ENCODE results near the gene TMEM266. TPM values are rescaled to one million over a fixed set of nuclear protein-coding genes. Genes with fewer than 3 reads are reported as not detected.

Gene TMEM266
- total and polyA plus RNA-seq, 5 donors from 2014 or later: 0.08 to 0.25 (median 0.21) TPM

GRCh38 chr15:76222159-76222558 is 162.4 kb downstream of the TMEM266 start:
- Histone ChIP-seq H3K4me1 (ENCODE audit: control insufficient read depth, insufficient read depth, low read length, poor library complexity, severe bottlenecking) (no peaks in the 10 kb centered on the region), H3K4me3 (ENCODE audit: low read depth, low read length) (no peak overlapping the region), H3K27ac (ENCODE audit: insufficient read depth, low read length, poor library complexity, severe bottlenecking) (no peak overlapping the region), H3K36me3 (ENCODE audit: control insufficient read depth, insufficient read depth, low read length) (peaks cover 34% of the 10 kb centered on the region), H3K27me3 (ENCODE audit: control insufficient read depth, insufficient read depth, low read length) (no peaks in the 10 kb centered on the region), H3K9me3 (ENCODE audit: control insufficient read depth in 2 of 2, low read length in 2 of 2) (no peaks in the 10 kb centered on the region)
- Mint-ChIP-seq H3K27me3 (no peaks in the 10 kb centered on the region), H3K36me3 (peaks cover 36% of the 10 kb centered on the region), H3K4me1 (peaks cover 0 to 4% (median 3%) of the 10 kb centered on the region in 4 donors), H3K4me3 (no peak overlapping the region), H3K9me3 (peaks cover 0 to 1% (median 0%) of the 10 kb centered on the region in 7 donors), H3K27ac (no peak overlapping the region)
- ATAC-seq (ENCODE audit: low read depth in 2 of 2) (no peak), DNase-seq (no peak)

- no peaks in the 10 kb centered on the region for H3K27me3 ChIP-seq (ENCODE audit: control insufficient read depth, insufficient read depth, low read length)
- H3K36me3 Mint-ChIP-seq: peaks cover 33% of the 10 kb centered on the region
Observed at GRCh38 chr15:76223521-76223920, 163.7 kb downstream of the TMEM266 start.

GRCh38 chr15:76229266-76229665 is 169.5 kb downstream of the TMEM266 start:
- Mint-ChIP-seq H3K27me3 (no peaks in the 10 kb centered on the region), H3K9me3 (no peaks in the 10 kb centered on the region), H3K36me3 (peaks cover 17% of the 10 kb centered on the region), H3K4me1 (peaks cover 0 to 8% (median 0%) of the 10 kb centered on the region in 4 donors), H3K4me3 (no peak overlapping the region), H3K27ac (no peak overlapping the region)
- DNase-seq: no peak
- ATAC-seq (ENCODE audit: low read depth in 2 of 2): no peak
- Histone ChIP-seq H3K27me3 (ENCODE audit: control insufficient read depth, insufficient read depth, low read length) (no peaks in the 10 kb centered on the region), H3K27ac (ENCODE audit: insufficient read depth, low read length, poor library complexity, severe bottlenecking) (no peak overlapping the region), H3K36me3 (ENCODE audit: control insufficient read depth, insufficient read depth, low read length) (peaks cover 22% of the 10 kb centered on the region), H3K4me1 (ENCODE audit: control insufficient read depth, insufficient read depth, low read length, poor library complexity, severe bottlenecking) (no peaks in the 10 kb centered on the region), H3K9me3 (ENCODE audit: control insufficient read depth in 2 of 2, low read length in 2 of 2) (no peaks in the 10 kb centered on the region), H3K4me3 (ENCODE audit: low read depth, low read length) (no peak overlapping the region)

More at GRCh38 chr15:76223521-76223920, 163.7 kb downstream of the TMEM266 start:
- H3K4me1 ChIP-seq (ENCODE audit: control insufficient read depth, insufficient read depth, low read length, poor library complexity, severe bottlenecking): no peaks in the 10 kb centered on the region
- H3K9me3 ChIP-seq (ENCODE audit: control insufficient read depth in 2 of 2, low read length in 2 of 2): no peaks in the 10 kb centered on the region
- no peak overlapping the region for H3K27ac ChIP-seq (ENCODE audit: insufficient read depth, low read length, poor library complexity, severe bottlenecking)
- Mint-ChIP-seq H3K4me3 (no peak overlapping the region), H3K9me3 (peaks cover 0 to 1% (median 0%) of the 10 kb centered on the region in 7 donors), H3K27ac (no peak overlapping the region), H3K27me3 (no peaks in the 10 kb centered on the region), H3K4me1 (peaks cover 0 to 3% (median 0%) of the 10 kb centered on the region in 4 donors)
- H3K4me3 ChIP-seq (ENCODE audit: low read depth, low read length): no peak overlapping the region
- peaks cover 35% of the 10 kb centered on the region for H3K36me3 ChIP-seq (ENCODE audit: control insufficient read depth, insufficient read depth, low read length)
- ATAC-seq (ENCODE audit: low read depth in 2 of 2): no peak
- DNase-seq: no peak

GRCh38 chr15:76233921-76234320 is 174.1 kb downstream of the TMEM266 start:
- DNase-seq: no peak
- H3K27me3 ChIP-seq (ENCODE audit: control insufficient read depth, insufficient read depth, low read length): no peaks in the 10 kb centered on the region

GRCh38 chr15:76234337-76234889 is 174.6 kb downstream of the TMEM266 start:
- ATAC-seq (ENCODE audit: low read depth in 2 of 2) (no peak), DNase-seq (no peak)
- Mint-ChIP-seq H3K9me3 (no peaks in the 10 kb centered on the region), H3K36me3 (peaks cover 7% of the 10 kb centered on the region), H3K27ac (peak overlapping the region in 1 of 3 donors; percentile 65), H3K4me1 (peaks cover 0 to 15% (median 1%) of the 10 kb centered on the region in 4 donors), H3K27me3 (no peaks in the 10 kb centered on the region), H3K4me3 (no peak overlapping the region)
- no peak overlapping the region for H3K27ac ChIP-seq (ENCODE audit: insufficient read depth, low read length, poor library complexity, severe bottlenecking)
- no peaks in the 10 kb centered on the region for H3K27me3 ChIP-seq (ENCODE audit: control insufficient read depth, insufficient read depth, low read length)
- peaks cover 6% of the 10 kb centered on the region for H3K36me3 ChIP-seq (ENCODE audit: control insufficient read depth, insufficient read depth, low read length)
- no peak overlapping the region for H3K4me3 ChIP-seq (ENCODE audit: low read depth, low read length)
- no peaks in the 10 kb centered on the region for H3K9me3 ChIP-seq (ENCODE audit: control insufficient read depth in 2 of 2, low read length in 2 of 2)
- no peaks in the 10 kb centered on the region for H3K4me1 ChIP-seq (ENCODE audit: control insufficient read depth, insufficient read depth, low read length, poor library complexity, severe bottlenecking)

More at GRCh38 chr15:76233921-76234320, 174.1 kb downstream of the TMEM266 start:
- Histone ChIP-seq H3K27ac (ENCODE audit: insufficient read depth, low read length, poor library complexity, severe bottlenecking) (no peak overlapping the region), H3K36me3 (ENCODE audit: control insufficient read depth, insufficient read depth, low read length) (peaks cover 6% of the 10 kb centered on the region), H3K4me1 (ENCODE audit: control insufficient read depth, insufficient read depth, low read length, poor library complexity, severe bottlenecking) (no peaks in the 10 kb centered on the region), H3K4me3 (ENCODE audit: low read depth, low read length) (no peak overlapping the region), H3K9me3 (ENCODE audit: control insufficient read depth in 2 of 2, low read length in 2 of 2) (no peaks in the 10 kb centered on the region)
- Mint-ChIP-seq H3K27ac (no peak overlapping the region), H3K4me1 (peaks cover 0 to 14% (median 1%) of the 10 kb centered on the region in 4 donors), H3K27me3 (no peaks in the 10 kb centered on the region), H3K4me3 (no peak overlapping the region), H3K36me3 (peaks cover 10% of the 10 kb centered on the region), H3K9me3 (no peaks in the 10 kb centered on the region)
- ATAC-seq (ENCODE audit: low read depth in 2 of 2): no peak

- Histone ChIP-seq H3K9me3 (ENCODE audit: control insufficient read depth in 2 of 2, low read length in 2 of 2) (no peaks in the 10 kb centered on the region), H3K4me1 (ENCODE audit: control insufficient read depth, insufficient read depth, low read length, poor library complexity, severe bottlenecking) (no peaks in the 10 kb centered on the region), H3K4me3 (ENCODE audit: low read depth, low read length) (no peak overlapping the region), H3K27ac (ENCODE audit: insufficient read depth, low read length, poor library complexity, severe bottlenecking) (no peak overlapping the region), H3K36me3 (ENCODE audit: control insufficient read depth, insufficient read depth, low read length) (peaks cover 6% of the 10 kb centered on the region), H3K27me3 (ENCODE audit: control insufficient read depth, insufficient read depth, low read length) (no peaks in the 10 kb centered on the region)
- Mint-ChIP-seq H3K27me3 (no peaks in the 10 kb centered on the region), H3K4me1 (peaks cover 0 to 15% (median 3%) of the 10 kb centered on the region in 4 donors), H3K4me3 (no peak overlapping the region), H3K36me3 (peaks cover 7% of the 10 kb centered on the region), H3K9me3 (no peaks in the 10 kb centered on the region), H3K27ac (no peak overlapping the region)
- ATAC-seq (ENCODE audit: low read depth in 2 of 2) (peak; percentile 28 to 46), DNase-seq (peak in 2 of 3 donors; percentile 32 to 52)
Observed at GRCh38 chr15:76235186-76235826, 175.5 kb downstream of the TMEM266 start.

- Histone ChIP-seq H3K9me3 (ENCODE audit: control insufficient read depth in 2 of 2, low read length in 2 of 2) (no peaks in the 10 kb centered on the region), H3K4me3 (ENCODE audit: low read depth, low read length) (no peak overlapping the region), H3K4me1 (ENCODE audit: control insufficient read depth, insufficient read depth, low read length, poor library complexity, severe bottlenecking) (no peaks in the 10 kb centered on the region), H3K27me3 (ENCODE audit: control insufficient read depth, insufficient read depth, low read length) (no peaks in the 10 kb centered on the region), H3K27ac (ENCODE audit: insufficient read depth, low read length, poor library complexity, severe bottlenecking) (no peak overlapping the region), H3K36me3 (ENCODE audit: control insufficient read depth, insufficient read depth, low read length) (no peaks in the 10 kb centered on the region)
- ATAC-seq (ENCODE audit: low read depth in 2 of 2): no peak
- Mint-ChIP-seq H3K27me3 (no peaks in the 10 kb centered on the region), H3K4me3 (no peak overlapping the region), H3K4me1 (peaks cover 0 to 15% (median 3%) of the 10 kb centered on the region in 4 donors), H3K9me3 (no peaks in the 10 kb centered on the region), H3K36me3 (peaks cover 2% of the 10 kb centered on the region), H3K27ac (no peak overlapping the region)
- DNase-seq: no peak
Observed at GRCh38 chr15:76236350-76236749, 176.6 kb downstream of the TMEM266 start.

GRCh38 chr15:76239786-76240185 is 180.0 kb downstream of the TMEM266 start:
- Histone ChIP-seq H3K27me3 (ENCODE audit: control insufficient read depth, insufficient read depth, low read length) (no peaks in the 10 kb centered on the region), H3K4me1 (ENCODE audit: control insufficient read depth, insufficient read depth, low read length, poor library complexity, severe bottlenecking) (no peaks in the 10 kb centered on the region), H3K4me3 (ENCODE audit: low read depth, low read length) (no peak overlapping the region), H3K36me3 (ENCODE audit: control insufficient read depth, insufficient read depth, low read length) (peaks cover 2% of the 10 kb centered on the region), H3K27ac (ENCODE audit: insufficient read depth, low read length, poor library complexity, severe bottlenecking) (no peak overlapping the region), H3K9me3 (ENCODE audit: control insufficient read depth in 2 of 2, low read length in 2 of 2) (no peaks in the 10 kb centered on the region)
- DNase-seq (no peak), ATAC-seq (ENCODE audit: low read depth in 2 of 2) (no peak)
- Mint-ChIP-seq H3K27ac (peak overlapping the region in 1 of 3 donors; percentile 32), H3K9me3 (no peaks in the 10 kb centered on the region), H3K4me1 (peaks cover 3 to 13% (median 3%) of the 10 kb centered on the region in 4 donors), H3K36me3 (peaks cover 9% of the 10 kb centered on the region), H3K27me3 (no peaks in the 10 kb centered on the region), H3K4me3 (no peak overlapping the region)
